ENCODE data around the gene SLAMF9. TPM values are rescaled to one million over a fixed set of nuclear protein-coding genes. Genes with fewer than 3 reads are reported as not detected.
A peak's percentile ranks its signal among the peaks of the same experiment; 100 is the strongest.

Gene SLAMF9
- polyA plus RNA-seq, 5 donors, result not detected

DNA sequence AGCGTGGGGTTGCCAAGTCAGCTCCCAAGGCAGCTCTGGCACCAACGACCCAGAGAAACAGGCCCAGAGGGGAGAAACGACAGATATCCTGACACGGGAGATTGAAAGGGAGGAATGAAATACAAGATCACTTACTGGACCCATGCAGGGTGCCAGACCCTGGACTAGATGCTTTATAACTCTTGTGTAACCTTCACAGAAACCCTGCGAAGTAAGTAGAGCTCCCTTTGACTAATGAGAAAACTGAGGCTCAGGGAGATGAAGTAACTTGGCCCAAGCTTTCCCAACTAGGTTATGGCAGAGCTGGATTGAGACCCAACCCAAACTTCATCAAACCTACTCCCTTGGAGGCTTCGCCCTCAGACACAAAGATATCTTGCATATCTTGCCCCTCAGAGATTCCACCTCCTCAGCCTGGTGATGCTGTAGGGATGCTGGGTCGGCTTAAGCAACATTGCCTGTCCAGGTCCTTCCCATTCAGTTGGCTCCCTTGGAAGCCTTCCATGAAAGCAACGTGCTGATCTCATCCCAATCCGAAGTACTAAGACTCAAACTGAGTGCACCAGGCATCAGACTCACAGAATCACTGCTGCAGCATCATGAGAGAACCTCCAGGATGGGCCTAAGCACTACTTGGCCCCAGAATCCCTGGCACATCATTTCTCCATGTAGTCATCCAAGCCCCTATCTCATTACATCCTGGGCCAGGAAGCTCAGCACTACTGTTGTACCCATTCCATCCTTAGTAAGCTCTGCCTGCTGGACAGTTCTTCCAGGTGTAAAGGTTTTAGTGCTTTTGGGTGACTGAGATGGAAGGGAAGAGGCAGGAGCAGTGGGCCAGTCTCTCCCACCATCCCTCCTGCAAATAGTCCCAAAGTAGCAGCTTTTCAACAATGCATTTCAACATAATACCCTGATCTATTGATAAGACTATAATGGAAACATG, 7.5 kb downstream of the SLAMF9 start:
- no peak for DNase-seq

DNA sequence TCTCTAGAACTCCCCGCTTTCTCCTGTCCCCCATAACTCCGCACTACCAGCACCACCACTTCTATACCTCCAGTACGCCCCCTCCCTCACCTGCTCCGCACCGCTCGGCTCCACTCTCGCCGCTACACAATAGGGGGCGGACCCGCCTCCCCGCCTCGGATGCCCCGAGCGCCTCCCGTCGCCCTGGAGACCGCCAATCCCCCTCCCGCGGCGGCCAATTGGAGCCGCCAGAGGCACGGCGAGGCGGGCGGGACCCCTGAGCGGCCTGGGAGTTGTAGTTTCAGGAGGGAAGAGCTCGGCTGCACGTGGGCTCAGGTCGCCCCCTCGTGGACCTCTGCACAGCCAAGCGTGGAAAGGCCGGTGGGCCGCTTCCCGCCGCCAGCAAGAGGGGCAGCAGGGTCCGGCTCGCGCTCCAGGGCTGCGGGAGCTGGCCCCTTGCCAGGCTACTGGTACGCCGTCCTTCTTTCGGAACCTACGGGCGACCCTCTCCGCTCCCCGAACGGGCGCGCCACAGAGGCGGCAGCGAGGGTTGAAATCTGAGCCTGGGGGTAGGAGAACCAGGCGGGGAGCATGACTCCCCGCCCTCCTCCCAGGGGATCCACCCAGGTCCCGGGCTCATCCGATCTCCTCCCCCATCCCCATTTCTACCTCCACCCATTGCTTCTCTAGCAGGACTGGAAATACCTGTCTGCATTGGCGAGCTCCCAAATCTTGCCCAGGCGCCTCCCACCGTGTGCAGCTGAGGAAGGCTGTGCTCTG, 8.4 kb downstream of the SLAMF9 start, which contains the start of gene IGSF9:
TSS of gene IGSF9 (minus strand) at position 131 of the 759 bp plus-strand sequence. CDS start 2,159 bp downstream, outside the sequence.
- DNase-seq, result peak; percentile 88 to 89

GRCh38 chr1:159944623-159945455, 9.2 kb downstream of the SLAMF9 start:
- DNase-seq, result no peak

DNA sequence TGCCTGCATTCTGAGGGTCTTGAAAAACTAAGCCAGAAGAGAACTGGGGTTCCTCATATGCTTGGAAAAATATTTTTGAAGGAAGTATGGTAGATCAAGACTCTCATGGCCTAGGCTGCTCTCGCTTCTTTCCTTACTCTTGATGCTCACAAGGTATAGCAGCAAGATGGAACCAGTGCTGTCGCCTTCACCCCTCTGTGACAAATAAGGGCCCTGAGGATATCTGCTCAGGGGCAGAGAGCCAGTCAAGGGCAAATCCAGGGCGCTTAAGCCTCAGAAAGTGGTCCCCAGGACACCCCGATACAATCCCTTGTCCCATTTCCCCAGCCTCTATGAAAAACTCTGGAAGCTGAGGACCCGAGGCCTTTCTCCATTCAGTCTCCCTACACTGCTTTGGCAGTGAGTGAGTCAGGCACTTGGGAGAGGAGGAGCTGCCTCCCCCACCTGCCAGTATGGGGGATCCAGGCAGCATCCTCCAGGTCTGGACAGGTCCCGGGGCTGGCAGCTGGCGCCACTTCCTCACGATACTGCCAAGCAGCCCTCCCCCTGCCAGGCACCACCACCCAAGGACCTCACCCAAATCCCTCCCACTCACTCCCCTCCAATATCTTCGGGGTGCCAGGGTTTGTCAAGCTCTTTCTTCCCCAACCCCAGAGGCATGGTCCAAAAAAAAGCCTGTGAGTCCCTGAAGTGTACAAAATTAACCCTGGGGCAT, 10.0 kb downstream of the SLAMF9 start:
- no peak for DNase-seq

DNA sequence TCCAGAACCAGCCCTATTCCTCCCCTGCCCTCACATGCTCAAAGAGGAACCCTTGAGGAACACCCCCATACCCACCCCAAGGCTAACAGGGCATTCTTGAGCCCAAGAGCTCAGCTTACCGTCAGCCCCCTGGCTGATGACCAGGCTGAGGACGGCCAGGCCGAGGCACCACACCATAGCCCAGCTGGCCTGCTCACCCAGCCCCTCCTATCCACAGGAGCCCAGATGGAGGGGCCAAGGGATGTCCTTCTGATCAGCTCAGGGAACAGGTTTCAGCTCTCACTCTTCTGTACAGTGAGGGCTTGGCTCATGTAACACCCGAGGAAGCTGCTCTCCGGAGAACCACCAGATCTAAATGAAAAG, 10.8 kb downstream of the SLAMF9 start:
- no peak for DNase-seq

- no peak for DNase-seq
These were observed 11.3 kb downstream of the SLAMF9 start for GRCh38 chr1:159942632-159943277.

GRCh38 chr1:159941591-159942560, 12.2 kb downstream of the SLAMF9 start:
- no peak for DNase-seq

GRCh38 chr1:159941141-159941540, 12.9 kb downstream of the SLAMF9 start:
- DNase-seq, result no peak

DNA sequence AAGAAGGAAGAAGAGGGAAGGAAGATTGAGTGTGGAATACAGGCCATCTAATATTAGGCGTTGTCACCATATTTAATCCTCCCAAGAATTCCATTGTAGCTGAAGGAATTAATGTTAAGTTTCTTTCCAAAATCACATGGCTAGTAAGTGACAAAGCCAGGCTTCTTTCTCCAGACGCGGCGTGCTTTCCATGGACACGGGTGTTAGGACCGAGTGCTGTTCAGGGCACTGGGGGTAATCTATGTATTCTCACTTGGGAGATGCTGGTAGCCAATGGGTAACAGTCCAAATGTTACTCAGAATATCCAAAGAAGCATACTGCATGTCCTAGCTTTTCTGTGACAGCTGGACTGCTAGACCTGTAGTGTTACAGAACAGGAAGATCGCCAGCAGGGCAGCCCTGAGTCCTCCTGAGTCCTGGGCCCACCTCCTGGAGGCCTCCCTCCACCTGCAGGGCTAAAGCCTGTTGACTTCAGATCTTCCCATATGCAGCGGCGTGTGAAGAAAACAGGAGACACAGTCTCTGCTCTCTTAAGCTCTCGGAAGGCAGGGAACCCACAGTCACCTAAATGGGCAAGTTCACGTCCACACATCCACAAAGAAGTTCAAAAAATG, 13.9 kb downstream of the SLAMF9 start:
- DNase-seq, result no peak

- no peak for DNase-seq
These were observed 14.4 kb downstream of the SLAMF9 start for GRCh38 chr1:159939678-159940002.

- no peak for DNase-seq
These were observed 14.9 kb downstream of the SLAMF9 start for GRCh38 chr1:159938905-159939677.

GRCh38 chr1:159938211-159938852, 15.7 kb downstream of the SLAMF9 start:
- no peak for DNase-seq

DNA sequence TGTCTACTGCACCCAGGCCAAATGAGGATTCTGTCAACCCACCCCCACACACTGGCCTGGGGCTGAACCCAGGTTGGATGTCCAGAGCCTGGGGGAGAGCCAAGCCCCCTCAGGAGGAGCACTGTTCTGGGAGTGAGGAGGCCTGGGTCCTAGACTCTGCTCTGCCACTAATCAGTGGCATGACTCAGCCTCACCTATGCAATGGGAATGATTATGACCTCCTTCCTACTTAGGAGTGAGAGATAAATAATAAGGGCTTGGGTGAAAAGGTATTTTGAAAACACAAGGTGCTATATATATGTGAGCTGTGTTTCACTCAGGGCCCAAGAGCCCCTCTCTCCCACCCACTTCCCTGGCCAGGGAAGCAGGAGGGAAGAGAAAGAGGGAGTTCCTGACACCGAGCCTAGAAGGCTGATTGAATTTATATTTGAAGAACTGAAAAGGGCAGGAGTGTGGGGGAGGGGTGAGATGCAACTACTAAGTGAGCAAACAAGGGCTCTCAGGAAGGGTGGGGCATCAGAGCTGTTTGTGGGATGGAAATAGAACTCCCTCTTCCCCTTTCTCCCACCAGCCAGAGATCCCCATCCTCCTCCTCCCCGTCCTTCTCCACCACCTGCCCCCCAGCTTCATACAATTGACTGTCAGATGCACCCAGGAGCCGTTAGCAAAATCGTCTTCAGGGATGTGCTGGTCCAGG, 16.8 kb downstream of the SLAMF9 start:
- DNase-seq, result no peak

- DNase-seq, result peak in 1 of 2 donors; percentile 51
These were observed 17.6 kb downstream of the SLAMF9 start for GRCh38 chr1:159936273-159936904.

DNA sequence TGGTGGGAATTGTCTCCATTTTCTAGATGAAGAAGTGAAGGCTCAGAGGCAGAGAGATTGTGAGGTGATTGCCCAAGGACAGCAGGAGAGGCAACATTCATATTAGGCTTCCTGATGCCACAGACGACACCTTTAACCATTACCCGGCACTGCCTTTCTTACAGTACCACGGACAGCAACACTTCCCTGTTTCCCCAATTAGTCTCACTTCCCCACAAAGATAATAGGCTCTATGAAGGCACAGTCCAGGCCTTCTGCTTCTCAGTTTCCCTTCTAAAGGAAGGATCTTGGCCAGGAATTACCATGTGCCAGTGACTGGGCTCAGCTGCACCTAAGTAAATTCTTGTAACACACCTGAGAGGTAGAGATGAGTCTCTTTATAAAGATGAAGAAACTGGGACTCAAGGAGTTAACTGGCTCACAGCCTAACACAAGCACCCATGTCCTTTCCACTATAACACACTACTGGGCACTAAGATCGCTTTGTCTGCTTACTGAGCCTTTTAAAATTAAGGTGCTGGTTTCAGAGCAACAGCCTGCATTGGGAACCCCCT, 18.2 kb downstream of the SLAMF9 start:
- no peak for DNase-seq

- no peak for DNase-seq
These were observed 18.7 kb downstream of the SLAMF9 start for GRCh38 chr1:159935305-159935704.

All from right lung (tissue), 5 donors.